ENCODE data around the gene PLAGL1. TPM values are rescaled to one million over a fixed set of nuclear protein-coding genes. Genes with fewer than 3 reads are reported as not detected.

The PLAGL1 gene
- total and polyA plus RNA-seq, 4 donors: 1.3 to 6.3 (median 2.0) TPM

DNA sequence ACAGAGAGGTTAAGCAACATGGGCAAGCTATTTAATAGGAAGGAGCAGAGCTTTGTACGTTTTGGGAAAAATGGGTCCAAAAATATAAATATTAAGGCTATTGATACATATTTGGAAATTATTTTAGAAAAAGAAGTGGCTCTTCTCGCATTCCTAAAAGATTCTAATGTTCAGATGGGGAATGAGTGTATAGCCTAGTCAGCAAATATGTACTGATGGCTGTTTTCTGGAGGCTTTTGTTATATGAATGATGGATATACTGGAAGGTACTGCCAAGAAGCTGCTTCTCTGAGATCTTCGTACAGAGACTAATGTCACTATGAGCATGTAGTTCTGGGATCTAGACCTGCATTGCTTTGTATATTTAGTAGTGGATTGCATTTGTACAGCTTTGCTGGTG, 71.7 kb downstream of the PLAGL1 start:
- WGBS: 92% methylated on average over 3 of the region's 3 CpGs
- Histone ChIP-seq H3K9ac (ENCODE audit: low read depth in 1 of 2, low read length in 2 of 2) (no peak overlapping the region), H3K4me1 (ENCODE audit: control insufficient read depth in 4 of 4, insufficient read depth in 4 of 4, low read length in 3 of 4) (no peaks in the 10 kb centered on the region), H3K9me3 (ENCODE audit: control insufficient read depth in 4 of 4, low read length in 3 of 4) (no peaks in the 10 kb centered on the region), H3K27ac (ENCODE audit: low read depth in 1 of 2, low read length in 2 of 2) (no peak overlapping the region), H3K4me3 (ENCODE audit: low read depth in 1 of 3, low read length in 3 of 3) (no peak overlapping the region), H3K36me3 (ENCODE audit: control insufficient read depth in 4 of 4, insufficient read depth in 3 of 4, low read depth in 1 of 4, low read length in 3 of 4) (no peaks in the 10 kb centered on the region), H3K27me3 (ENCODE audit: control insufficient read depth in 4 of 4, insufficient read depth in 4 of 4, low read length in 3 of 4) (no peaks in the 10 kb centered on the region)
- DNase-seq (ENCODE audit: low spot score): no peak
- TF ChIP-seq, protein P1, sequence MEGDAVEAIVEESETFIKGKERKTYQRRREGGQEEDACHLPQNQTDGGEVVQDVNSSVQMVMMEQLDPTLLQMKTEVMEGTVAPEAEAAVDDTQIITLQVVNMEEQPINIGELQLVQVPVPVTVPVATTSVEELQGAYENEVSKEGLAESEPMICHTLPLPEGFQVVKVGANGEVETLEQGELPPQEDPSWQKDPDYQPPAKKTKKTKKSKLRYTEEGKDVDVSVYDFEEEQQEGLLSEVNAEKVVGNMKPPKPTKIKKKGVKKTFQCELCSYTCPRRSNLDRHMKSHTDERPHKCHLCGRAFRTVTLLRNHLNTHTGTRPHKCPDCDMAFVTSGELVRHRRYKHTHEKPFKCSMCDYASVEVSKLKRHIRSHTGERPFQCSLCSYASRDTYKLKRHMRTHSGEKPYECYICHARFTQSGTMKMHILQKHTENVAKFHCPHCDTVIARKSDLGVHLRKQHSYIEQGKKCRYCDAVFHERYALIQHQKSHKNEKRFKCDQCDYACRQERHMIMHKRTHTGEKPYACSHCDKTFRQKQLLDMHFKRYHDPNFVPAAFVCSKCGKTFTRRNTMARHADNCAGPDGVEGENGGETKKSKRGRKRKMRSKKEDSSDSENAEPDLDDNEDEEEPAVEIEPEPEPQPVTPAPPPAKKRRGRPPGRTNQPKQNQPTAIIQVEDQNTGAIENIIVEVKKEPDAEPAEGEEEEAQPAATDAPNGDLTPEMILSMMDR (IDR thresholded peaks at IDR 0.05; ENCODE audit: low read depth, low read length, missing input control): no peak
- TF ChIP-seq, protein P2, sequence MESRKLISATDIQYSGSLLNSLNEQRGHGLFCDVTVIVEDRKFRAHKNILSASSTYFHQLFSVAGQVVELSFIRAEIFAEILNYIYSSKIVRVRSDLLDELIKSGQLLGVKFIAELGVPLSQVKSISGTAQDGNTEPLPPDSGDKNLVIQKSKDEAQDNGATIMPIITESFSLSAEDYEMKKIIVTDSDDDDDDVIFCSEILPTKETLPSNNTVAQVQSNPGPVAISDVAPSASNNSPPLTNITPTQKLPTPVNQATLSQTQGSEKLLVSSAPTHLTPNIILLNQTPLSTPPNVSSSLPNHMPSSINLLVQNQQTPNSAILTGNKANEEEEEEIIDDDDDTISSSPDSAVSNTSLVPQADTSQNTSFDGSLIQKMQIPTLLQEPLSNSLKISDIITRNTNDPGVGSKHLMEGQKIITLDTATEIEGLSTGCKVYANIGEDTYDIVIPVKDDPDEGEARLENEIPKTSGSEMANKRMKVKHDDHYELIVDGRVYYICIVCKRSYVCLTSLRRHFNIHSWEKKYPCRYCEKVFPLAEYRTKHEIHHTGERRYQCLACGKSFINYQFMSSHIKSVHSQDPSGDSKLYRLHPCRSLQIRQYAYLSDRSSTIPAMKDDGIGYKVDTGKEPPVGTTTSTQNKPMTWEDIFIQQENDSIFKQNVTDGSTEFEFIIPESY (IDR thresholded peaks at IDR 0.05): no peak
- TF ChIP-seq, protein P3, sequence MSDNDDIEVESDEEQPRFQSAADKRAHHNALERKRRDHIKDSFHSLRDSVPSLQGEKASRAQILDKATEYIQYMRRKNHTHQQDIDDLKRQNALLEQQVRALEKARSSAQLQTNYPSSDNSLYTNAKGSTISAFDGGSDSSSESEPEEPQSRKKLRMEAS (IDR thresholded peaks at IDR 0.05): no peak

DNA sequence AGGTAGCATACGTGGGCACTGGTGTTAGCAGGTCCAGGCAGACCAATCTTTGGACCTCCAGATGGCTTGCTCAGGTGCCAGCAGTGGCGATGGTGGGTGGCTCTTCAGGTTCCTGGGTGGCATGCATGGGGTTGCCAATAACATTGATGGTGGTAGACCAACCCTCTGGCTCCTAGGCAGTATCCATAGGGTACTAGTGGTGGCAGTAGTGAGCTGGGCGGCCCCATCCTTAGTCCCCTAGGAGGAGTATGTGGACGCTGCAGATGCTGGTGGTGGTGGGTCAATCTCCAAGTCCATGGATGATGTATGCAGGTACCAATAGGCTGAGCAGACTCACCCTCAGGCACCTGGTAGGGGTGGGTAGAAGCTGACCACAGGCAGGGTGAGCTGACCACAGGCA, 73.2 kb downstream of the PLAGL1 start:
- Histone ChIP-seq H3K9me3 (ENCODE audit: control insufficient read depth in 4 of 4, low read length in 3 of 4) (no peaks in the 10 kb centered on the region), H3K4me1 (ENCODE audit: control insufficient read depth in 4 of 4, insufficient read depth in 4 of 4, low read length in 3 of 4) (no peaks in the 10 kb centered on the region), H3K36me3 (ENCODE audit: control insufficient read depth in 4 of 4, insufficient read depth in 3 of 4, low read depth in 1 of 4, low read length in 3 of 4) (no peaks in the 10 kb centered on the region), H3K9ac (ENCODE audit: low read depth in 1 of 2, low read length in 2 of 2) (no peak overlapping the region), H3K27ac (ENCODE audit: low read depth in 1 of 2, low read length in 2 of 2) (no peak overlapping the region), H3K4me3 (ENCODE audit: low read depth in 1 of 3, low read length in 3 of 3) (no peak overlapping the region), H3K27me3 (ENCODE audit: control insufficient read depth in 4 of 4, insufficient read depth in 4 of 4, low read length in 3 of 4) (no peaks in the 10 kb centered on the region)
- TF ChIP-seq NR2F2 (IDR thresholded peaks at IDR 0.05): no peak
- TF ChIP-seq ATF3 (IDR thresholded peaks at IDR 0.05): no peak
- no peak for TF ChIP-seq HNF4A (conservative IDR thresholded peaks at IDR 0.05)
- no peak for TF ChIP-seq FOXA1 (IDR thresholded peaks at IDR 0.05)
- no peak for TF ChIP-seq EGR1 (IDR thresholded peaks at IDR 0.05; ENCODE audit: low read depth in 2 of 2)
- no peak for TF ChIP-seq RAD21 (IDR thresholded peaks at IDR 0.05)
- no peak for TF ChIP-seq TAF1 (conservative IDR thresholded peaks at IDR 0.05)
- TF ChIP-seq, protein P2 (IDR thresholded peaks at IDR 0.05): no peak
- TF ChIP-seq GABPA (IDR thresholded peaks at IDR 0.05 in 1 of 2, conservative IDR thresholded peaks at IDR 0.05 in 1 of 2): no peak
- TF ChIP-seq FOXA2 (IDR thresholded peaks at IDR 0.05): no peak
- TF ChIP-seq HNF4G (IDR thresholded peaks at IDR 0.05): no peak
- TF ChIP-seq, protein P1 (IDR thresholded peaks at IDR 0.05; ENCODE audit: low read depth, low read length, missing input control): no peak
- TF ChIP-seq YY1 (IDR thresholded peaks at IDR 0.05): no peak
- TF ChIP-seq, protein P4, sequence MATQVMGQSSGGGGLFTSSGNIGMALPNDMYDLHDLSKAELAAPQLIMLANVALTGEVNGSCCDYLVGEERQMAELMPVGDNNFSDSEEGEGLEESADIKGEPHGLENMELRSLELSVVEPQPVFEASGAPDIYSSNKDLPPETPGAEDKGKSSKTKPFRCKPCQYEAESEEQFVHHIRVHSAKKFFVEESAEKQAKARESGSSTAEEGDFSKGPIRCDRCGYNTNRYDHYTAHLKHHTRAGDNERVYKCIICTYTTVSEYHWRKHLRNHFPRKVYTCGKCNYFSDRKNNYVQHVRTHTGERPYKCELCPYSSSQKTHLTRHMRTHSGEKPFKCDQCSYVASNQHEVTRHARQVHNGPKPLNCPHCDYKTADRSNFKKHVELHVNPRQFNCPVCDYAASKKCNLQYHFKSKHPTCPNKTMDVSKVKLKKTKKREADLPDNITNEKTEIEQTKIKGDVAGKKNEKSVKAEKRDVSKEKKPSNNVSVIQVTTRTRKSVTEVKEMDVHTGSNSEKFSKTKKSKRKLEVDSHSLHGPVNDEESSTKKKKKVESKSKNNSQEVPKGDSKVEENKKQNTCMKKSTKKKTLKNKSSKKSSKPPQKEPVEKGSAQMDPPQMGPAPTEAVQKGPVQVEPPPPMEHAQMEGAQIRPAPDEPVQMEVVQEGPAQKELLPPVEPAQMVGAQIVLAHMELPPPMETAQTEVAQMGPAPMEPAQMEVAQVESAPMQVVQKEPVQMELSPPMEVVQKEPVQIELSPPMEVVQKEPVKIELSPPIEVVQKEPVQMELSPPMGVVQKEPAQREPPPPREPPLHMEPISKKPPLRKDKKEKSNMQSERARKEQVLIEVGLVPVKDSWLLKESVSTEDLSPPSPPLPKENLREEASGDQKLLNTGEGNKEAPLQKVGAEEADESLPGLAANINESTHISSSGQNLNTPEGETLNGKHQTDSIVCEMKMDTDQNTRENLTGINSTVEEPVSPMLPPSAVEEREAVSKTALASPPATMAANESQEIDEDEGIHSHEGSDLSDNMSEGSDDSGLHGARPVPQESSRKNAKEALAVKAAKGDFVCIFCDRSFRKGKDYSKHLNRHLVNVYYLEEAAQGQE (IDR thresholded peaks at IDR 0.05): no peak
- TF ChIP-seq JUND (IDR thresholded peaks at IDR 0.05): no peak
- no peak for TF ChIP-seq RXRA (IDR thresholded peaks at IDR 0.05)
- no peak for TF ChIP-seq SP1 (IDR thresholded peaks at IDR 0.05)
- TF ChIP-seq, protein P3 (IDR thresholded peaks at IDR 0.05): no peak
- no peak for DNase-seq (ENCODE audit: low spot score)
- 93% methylated on average over 4 of the region's 4 CpGs for WGBS
